Measurements from ENCODE around the gene LAGE3. TPM values are rescaled to one million over a fixed set of nuclear protein-coding genes. Genes with fewer than 3 reads are reported as not detected.

The LAGE3 gene
- total RNA-seq, 1 donor from 2014 or later: 28.9 TPM

GRCh38 chrX:154481195-154481594 is 2.1 kb upstream of the LAGE3 start:
- no peak for DNase-seq (ENCODE audit: extremely low read depth, low read depth, low spot score)

- no peak for DNase-seq (ENCODE audit: extremely low read depth, low read depth, low spot score)
These were observed 1.1 kb downstream of the LAGE3 start for GRCh38 chrX:154477891-154478477.

GRCh38 chrX:154476821-154477220 is 2.3 kb downstream of the LAGE3 start:
- DNase-seq (ENCODE audit: extremely low read depth, low read depth, low spot score): no peak

GRCh38 chrX:154473683-154474082 is 5.4 kb downstream of the LAGE3 start:
- no peak for DNase-seq (ENCODE audit: extremely low read depth, low read depth, low spot score)

- no peak for DNase-seq (ENCODE audit: extremely low read depth, low read depth, low spot score)
These were observed 6.1 kb downstream of the LAGE3 start for GRCh38 chrX:154472685-154473632.

GRCh38 chrX:154471839-154472684 is 7.0 kb downstream of the LAGE3 start:
- DNase-seq (ENCODE audit: extremely low read depth, low read depth, low spot score): no peak

- no peak for DNase-seq (ENCODE audit: extremely low read depth, low read depth, low spot score)
These were observed 8.0 kb downstream of the LAGE3 start for GRCh38 chrX:154470914-154471568.

- DNase-seq (ENCODE audit: extremely low read depth, low read depth, low spot score): no peak
These were observed 8.6 kb downstream of the LAGE3 start for GRCh38 chrX:154470434-154470833.

- DNase-seq (ENCODE audit: extremely low read depth, low read depth, low spot score): no peak
These were observed 9.2 kb downstream of the LAGE3 start for GRCh38 chrX:154469880-154470279.

- no peak for DNase-seq (ENCODE audit: extremely low read depth, low read depth, low spot score)
These were observed 10.0 kb downstream of the LAGE3 start for GRCh38 chrX:154469114-154469513.

GRCh38 chrX:154468217-154468616 is 10.9 kb downstream of the LAGE3 start:
- no peak for DNase-seq (ENCODE audit: extremely low read depth, low read depth, low spot score)

GRCh38 chrX:154467556-154467955 is 11.5 kb downstream of the LAGE3 start:
- no peak for DNase-seq (ENCODE audit: extremely low read depth, low read depth, low spot score)

GRCh38 chrX:154466907-154467306 is 12.2 kb downstream of the LAGE3 start:
- DNase-seq (ENCODE audit: extremely low read depth, low read depth, low spot score): no peak

- DNase-seq (ENCODE audit: extremely low read depth, low read depth, low spot score): no peak
These were observed 13.0 kb downstream of the LAGE3 start for GRCh38 chrX:154466036-154466435.

- no peak for DNase-seq (ENCODE audit: extremely low read depth, low read depth, low spot score)
These were observed 13.5 kb downstream of the LAGE3 start for GRCh38 chrX:154465601-154466000.

- DNase-seq (ENCODE audit: extremely low read depth, low read depth, low spot score): no peak
These were observed 14.2 kb downstream of the LAGE3 start for GRCh38 chrX:154464806-154465365.

GRCh38 chrX:154463611-154464220 is 15.4 kb downstream of the LAGE3 start:
- no peak for DNase-seq (ENCODE audit: extremely low read depth, low read depth, low spot score)

- no peak for DNase-seq (ENCODE audit: extremely low read depth, low read depth, low spot score)
These were observed 16.7 kb downstream of the LAGE3 start for GRCh38 chrX:154462396-154462795.

- no peak for DNase-seq (ENCODE audit: extremely low read depth, low read depth, low spot score)
These were observed 18.8 kb downstream of the LAGE3 start for GRCh38 chrX:154460326-154460725.

GRCh38 chrX:154459832-154460231 is 19.2 kb downstream of the LAGE3 start:
- no peak for DNase-seq (ENCODE audit: extremely low read depth, low read depth, low spot score)

All from glomerular endothelial cell (primary cell).